Measurements from ENCODE around the gene VMP1.

DNA sequence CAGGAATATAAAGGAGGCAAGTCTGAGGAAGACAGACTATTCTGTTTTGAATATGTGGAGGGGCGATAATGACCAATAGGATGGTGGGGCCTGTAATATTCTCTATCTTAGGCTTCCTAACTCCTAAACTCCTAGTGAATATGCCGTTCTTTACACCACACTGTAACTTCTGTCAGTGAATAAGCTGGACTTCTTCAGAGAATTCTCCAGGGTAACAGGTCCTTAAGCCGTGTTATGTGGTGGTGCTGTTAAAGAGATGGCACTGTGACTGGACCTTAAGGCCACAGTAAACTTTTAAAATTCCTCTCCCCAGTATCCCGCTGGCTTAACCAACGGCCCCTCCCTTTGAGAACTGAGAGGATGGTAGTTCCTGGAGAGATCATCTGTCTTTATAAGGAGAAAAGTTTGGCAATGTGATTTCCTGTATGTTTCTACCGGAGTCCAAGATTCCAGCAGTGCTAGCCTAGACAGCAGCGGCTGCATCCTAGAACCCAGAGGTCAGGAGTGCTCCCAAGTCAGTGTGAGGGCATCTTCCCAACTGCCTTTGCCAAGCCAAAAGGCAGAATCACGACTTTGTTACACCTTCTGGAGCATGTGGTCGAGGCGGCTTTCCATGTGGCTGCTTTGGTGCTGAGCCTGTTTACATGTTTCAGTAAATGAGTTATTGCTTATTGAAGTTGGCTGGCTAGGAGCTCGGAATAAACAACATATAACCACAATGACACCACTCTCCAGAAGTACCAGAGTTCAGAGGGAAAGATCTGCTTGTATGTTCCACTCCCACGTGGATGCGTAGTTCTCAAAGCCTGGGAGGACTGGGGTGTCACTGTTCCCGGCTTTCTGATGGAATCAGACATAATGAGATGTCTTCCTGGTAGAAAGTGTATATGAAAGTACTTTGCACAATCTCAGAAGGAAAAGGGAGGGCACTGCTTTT, 144.3 kb downstream of the VMP1 start:
- no peak for TF ChIP-seq PHF8 (IDR thresholded peaks at IDR 0.05; ENCODE audit: borderline replicate concordance, low read depth)
- TF ChIP-seq HDAC2 (IDR thresholded peaks at IDR 0.05): no peak
- TF ChIP-seq, protein P1, sequence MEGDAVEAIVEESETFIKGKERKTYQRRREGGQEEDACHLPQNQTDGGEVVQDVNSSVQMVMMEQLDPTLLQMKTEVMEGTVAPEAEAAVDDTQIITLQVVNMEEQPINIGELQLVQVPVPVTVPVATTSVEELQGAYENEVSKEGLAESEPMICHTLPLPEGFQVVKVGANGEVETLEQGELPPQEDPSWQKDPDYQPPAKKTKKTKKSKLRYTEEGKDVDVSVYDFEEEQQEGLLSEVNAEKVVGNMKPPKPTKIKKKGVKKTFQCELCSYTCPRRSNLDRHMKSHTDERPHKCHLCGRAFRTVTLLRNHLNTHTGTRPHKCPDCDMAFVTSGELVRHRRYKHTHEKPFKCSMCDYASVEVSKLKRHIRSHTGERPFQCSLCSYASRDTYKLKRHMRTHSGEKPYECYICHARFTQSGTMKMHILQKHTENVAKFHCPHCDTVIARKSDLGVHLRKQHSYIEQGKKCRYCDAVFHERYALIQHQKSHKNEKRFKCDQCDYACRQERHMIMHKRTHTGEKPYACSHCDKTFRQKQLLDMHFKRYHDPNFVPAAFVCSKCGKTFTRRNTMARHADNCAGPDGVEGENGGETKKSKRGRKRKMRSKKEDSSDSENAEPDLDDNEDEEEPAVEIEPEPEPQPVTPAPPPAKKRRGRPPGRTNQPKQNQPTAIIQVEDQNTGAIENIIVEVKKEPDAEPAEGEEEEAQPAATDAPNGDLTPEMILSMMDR (IDR thresholded peaks at IDR 0.05): no peak
- TF ChIP-seq CBX2 (IDR thresholded peaks at IDR 0.05; ENCODE audit: borderline replicate concordance, low read depth): no peak
- TF ChIP-seq BHLHE40 (IDR thresholded peaks at IDR 0.05; ENCODE audit: low read depth, low read length): no peak
- no peak for TF ChIP-seq POLR2A (IDR thresholded peaks at IDR 0.05; ENCODE audit: low read length)
- no peak for TF ChIP-seq RAD21 (conservative IDR thresholded peaks at IDR 0.05 in 1 of 2, IDR thresholded peaks at IDR 0.05 in 1 of 2)
- TF ChIP-seq, protein P2, sequence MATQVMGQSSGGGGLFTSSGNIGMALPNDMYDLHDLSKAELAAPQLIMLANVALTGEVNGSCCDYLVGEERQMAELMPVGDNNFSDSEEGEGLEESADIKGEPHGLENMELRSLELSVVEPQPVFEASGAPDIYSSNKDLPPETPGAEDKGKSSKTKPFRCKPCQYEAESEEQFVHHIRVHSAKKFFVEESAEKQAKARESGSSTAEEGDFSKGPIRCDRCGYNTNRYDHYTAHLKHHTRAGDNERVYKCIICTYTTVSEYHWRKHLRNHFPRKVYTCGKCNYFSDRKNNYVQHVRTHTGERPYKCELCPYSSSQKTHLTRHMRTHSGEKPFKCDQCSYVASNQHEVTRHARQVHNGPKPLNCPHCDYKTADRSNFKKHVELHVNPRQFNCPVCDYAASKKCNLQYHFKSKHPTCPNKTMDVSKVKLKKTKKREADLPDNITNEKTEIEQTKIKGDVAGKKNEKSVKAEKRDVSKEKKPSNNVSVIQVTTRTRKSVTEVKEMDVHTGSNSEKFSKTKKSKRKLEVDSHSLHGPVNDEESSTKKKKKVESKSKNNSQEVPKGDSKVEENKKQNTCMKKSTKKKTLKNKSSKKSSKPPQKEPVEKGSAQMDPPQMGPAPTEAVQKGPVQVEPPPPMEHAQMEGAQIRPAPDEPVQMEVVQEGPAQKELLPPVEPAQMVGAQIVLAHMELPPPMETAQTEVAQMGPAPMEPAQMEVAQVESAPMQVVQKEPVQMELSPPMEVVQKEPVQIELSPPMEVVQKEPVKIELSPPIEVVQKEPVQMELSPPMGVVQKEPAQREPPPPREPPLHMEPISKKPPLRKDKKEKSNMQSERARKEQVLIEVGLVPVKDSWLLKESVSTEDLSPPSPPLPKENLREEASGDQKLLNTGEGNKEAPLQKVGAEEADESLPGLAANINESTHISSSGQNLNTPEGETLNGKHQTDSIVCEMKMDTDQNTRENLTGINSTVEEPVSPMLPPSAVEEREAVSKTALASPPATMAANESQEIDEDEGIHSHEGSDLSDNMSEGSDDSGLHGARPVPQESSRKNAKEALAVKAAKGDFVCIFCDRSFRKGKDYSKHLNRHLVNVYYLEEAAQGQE (IDR thresholded peaks at IDR 0.05): no peak
- peak; percentile 93 for TF ChIP-seq RARB (CRISPR knock-in tag; IDR thresholded peaks at IDR 0.05)
- no peak for TF ChIP-seq RNF2 (IDR thresholded peaks at IDR 0.05; ENCODE audit: borderline replicate concordance, low read depth)
- peak in 1 of 2 experiments; percentile 52; a peak in 2 of 5 replicates for TF ChIP-seq JUN (IDR thresholded peaks at IDR 0.05)
